C4-2B (cell line): ENCODE measurements around the gene LCN9.

Experiments used
- ZFX ChIP-seq: fragments of 450-650 bp; IDR thresholded peaks from 2 replicates; pipeline ENCODE4 v1.6.1; 2017
- TF ChIP-seq, protein P1 (sequence below): fragments of 450-650 bp; conservative IDR thresholded peaks from 2 replicates; pipeline ENCODE4 v1.5.1; 2017; ENCODE audit warnings: mild to moderate bottlenecking

DNA sequence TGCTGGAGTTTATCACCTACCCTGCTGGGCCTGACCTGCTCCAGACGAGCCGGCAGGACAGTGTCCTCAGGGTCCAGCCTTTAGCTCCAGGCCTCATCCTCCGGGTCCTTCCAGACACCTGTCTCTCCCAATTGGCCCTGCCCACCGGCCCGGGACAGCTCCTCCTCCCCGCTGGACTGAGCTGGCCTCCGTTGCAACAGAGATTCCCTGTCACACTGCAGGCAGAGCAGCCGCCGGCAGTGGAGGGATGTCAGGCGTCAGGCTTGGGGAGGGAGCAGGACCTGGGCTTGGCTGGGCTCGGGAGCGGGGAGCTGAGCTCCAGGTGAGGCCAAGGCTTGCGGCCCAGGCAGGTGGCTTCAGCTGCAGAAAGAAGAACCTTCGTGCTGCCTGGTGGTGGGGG, 40.6 kb downstream of the LCN9 start:
- TF ChIP-seq, protein P1, sequence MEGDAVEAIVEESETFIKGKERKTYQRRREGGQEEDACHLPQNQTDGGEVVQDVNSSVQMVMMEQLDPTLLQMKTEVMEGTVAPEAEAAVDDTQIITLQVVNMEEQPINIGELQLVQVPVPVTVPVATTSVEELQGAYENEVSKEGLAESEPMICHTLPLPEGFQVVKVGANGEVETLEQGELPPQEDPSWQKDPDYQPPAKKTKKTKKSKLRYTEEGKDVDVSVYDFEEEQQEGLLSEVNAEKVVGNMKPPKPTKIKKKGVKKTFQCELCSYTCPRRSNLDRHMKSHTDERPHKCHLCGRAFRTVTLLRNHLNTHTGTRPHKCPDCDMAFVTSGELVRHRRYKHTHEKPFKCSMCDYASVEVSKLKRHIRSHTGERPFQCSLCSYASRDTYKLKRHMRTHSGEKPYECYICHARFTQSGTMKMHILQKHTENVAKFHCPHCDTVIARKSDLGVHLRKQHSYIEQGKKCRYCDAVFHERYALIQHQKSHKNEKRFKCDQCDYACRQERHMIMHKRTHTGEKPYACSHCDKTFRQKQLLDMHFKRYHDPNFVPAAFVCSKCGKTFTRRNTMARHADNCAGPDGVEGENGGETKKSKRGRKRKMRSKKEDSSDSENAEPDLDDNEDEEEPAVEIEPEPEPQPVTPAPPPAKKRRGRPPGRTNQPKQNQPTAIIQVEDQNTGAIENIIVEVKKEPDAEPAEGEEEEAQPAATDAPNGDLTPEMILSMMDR = no peak
- TF ChIP-seq ZFX = no peak
